ENCODE data around the gene CSTA.

DNA sequence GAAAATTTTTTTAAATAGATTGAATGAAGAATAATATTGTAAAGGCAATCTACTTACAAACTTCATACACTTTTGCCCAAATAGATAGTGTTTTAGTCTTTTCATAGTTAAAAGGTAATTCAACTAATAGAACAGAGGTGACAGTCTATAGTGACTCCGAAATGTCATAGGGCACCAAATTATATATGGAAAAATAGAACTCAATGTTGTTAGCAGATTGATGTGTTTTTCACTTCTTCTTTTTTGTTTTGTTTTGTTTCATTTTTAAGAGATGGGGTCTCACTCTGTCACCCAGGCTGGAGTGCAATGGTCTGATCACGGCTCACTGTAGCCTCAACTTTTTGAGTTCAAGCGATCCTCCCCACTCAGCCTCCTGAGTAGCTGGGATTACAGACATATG, 721 bp downstream of the CSTA start:
- TF ChIP-seq, protein P1, sequence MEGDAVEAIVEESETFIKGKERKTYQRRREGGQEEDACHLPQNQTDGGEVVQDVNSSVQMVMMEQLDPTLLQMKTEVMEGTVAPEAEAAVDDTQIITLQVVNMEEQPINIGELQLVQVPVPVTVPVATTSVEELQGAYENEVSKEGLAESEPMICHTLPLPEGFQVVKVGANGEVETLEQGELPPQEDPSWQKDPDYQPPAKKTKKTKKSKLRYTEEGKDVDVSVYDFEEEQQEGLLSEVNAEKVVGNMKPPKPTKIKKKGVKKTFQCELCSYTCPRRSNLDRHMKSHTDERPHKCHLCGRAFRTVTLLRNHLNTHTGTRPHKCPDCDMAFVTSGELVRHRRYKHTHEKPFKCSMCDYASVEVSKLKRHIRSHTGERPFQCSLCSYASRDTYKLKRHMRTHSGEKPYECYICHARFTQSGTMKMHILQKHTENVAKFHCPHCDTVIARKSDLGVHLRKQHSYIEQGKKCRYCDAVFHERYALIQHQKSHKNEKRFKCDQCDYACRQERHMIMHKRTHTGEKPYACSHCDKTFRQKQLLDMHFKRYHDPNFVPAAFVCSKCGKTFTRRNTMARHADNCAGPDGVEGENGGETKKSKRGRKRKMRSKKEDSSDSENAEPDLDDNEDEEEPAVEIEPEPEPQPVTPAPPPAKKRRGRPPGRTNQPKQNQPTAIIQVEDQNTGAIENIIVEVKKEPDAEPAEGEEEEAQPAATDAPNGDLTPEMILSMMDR (IDR thresholded peaks at IDR 0.05): no peak
- TF ChIP-seq POLR2A (IDR thresholded peaks at IDR 0.05): no peak

All from uterus (tissue), 2 donors.